Left ventricle myocardium inferior (tissue), 1 donor: ENCODE measurements around the gene BCDIN3D. TPM values are rescaled to one million over a fixed set of nuclear protein-coding genes. Genes with fewer than 3 reads are reported as not detected.
"Not testable (repeated sequence)": the region's sequence is repeated elsewhere in the genome, so short reads cannot be mapped to it uniquely, and the experiment has no call there.

Experiments
- DNase-seq: peaks from one replicate; pipeline ENCODE4 v3.0.0-alpha.2; 2020
- H3K27ac ChIP-seq: fragments of 200-600 bp; replicated peaks from 2 replicates; pipeline ENCODE4 v1.8.0; 2021
- H3K27me3 ChIP-seq: fragments of 200-600 bp; 2 replicates; pipeline ENCODE4 v1.8.0; 2021; ENCODE audit warnings: low read depth
- H3K36me3 ChIP-seq: fragments of 200-600 bp; 2 replicates; pipeline ENCODE4 v1.8.0; 2021
- H3K4me1 ChIP-seq: fragments of 200-600 bp; 2 replicates; pipeline ENCODE4 v1.8.0; 2021
- H3K4me3 ChIP-seq: fragments of 200-600 bp; 2 replicates; pipeline ENCODE4 v1.8.0; 2021; ENCODE audit warnings: mild to moderate bottlenecking, moderate library complexity
- H3K9me3 ChIP-seq: fragments of 200-600 bp; replicated peaks from 2 replicates; pipeline ENCODE4 v1.8.0; 2021
- intact Hi-C: fragments of 100-400 bp; cut with micrococcal nuclease; formaldehyde crosslinking; loops from one replicate; pipeline ENCODE4 v1.11.0; 2022
- total RNA-seq: library from RNA; stranded (reverse); fragmentation: NEBNext Ultra II Directional; extraction: Animal tissue kit (Norgen Biotek cat#: 25700); gene quantifications from one replicate; pipeline ENCODE4 v1.2.1, GENCODE V29; 2021
- TF ChIP-seq, protein P1 (sequence below): fragments of 200-600 bp; IDR thresholded peaks from 2 replicates; pipeline ENCODE4 v1.8.0; 2021; ENCODE audit warnings: antibody characterized with exemption, mild to moderate bottlenecking, borderline replicate concordance
- donor health status: DM: no; HTN: yes; CAD: no; lungs with severe emphysema.

Gene BCDIN3D
- total RNA-seq, 1 donor from 2014 or later = 2.9 TPM

DNA sequence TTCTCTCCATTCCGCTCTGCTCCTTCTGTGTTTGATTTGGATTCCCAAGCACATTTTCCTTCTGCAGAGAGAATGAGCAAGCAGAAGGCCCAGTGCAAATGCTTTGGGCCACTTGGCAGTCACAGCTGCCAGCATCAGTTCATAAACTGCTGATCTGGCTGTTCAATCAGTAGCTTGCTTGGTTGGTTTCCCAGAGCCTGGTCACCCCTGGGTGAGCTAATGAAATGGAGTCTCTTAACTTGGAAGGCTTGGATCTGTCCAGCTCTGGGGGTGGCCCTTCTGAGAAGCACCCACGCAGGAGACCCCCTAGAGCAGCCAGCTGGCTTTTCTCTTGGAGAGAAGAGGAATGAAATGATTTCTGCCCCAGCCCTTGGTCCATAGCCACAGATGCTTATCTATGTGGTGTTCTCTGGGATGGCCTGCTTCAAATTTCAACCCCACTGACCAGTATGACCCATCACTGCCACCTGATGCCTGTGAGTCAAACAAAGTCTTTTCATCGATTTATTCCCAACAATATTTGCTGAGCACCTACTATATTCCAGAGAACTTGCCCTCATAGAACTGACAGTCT is 30.5 kb upstream of the BCDIN3D start:
- no peaks in the 10 kb centered on the region for H3K36me3 ChIP-seq
- intact Hi-C loops = no loop called here
- H3K27me3 ChIP-seq = peaks cover 12% of the 10 kb centered on the region
- DNase-seq = peak; percentile 30
- no peak overlapping the region for H3K27ac ChIP-seq
- peaks cover 34% of the 10 kb centered on the region for H3K4me1 ChIP-seq
- H3K9me3 ChIP-seq = no peaks in the 10 kb centered on the region
- no peak overlapping the region for H3K4me3 ChIP-seq
- TF ChIP-seq, protein P1, sequence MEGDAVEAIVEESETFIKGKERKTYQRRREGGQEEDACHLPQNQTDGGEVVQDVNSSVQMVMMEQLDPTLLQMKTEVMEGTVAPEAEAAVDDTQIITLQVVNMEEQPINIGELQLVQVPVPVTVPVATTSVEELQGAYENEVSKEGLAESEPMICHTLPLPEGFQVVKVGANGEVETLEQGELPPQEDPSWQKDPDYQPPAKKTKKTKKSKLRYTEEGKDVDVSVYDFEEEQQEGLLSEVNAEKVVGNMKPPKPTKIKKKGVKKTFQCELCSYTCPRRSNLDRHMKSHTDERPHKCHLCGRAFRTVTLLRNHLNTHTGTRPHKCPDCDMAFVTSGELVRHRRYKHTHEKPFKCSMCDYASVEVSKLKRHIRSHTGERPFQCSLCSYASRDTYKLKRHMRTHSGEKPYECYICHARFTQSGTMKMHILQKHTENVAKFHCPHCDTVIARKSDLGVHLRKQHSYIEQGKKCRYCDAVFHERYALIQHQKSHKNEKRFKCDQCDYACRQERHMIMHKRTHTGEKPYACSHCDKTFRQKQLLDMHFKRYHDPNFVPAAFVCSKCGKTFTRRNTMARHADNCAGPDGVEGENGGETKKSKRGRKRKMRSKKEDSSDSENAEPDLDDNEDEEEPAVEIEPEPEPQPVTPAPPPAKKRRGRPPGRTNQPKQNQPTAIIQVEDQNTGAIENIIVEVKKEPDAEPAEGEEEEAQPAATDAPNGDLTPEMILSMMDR = no peak

DNA sequence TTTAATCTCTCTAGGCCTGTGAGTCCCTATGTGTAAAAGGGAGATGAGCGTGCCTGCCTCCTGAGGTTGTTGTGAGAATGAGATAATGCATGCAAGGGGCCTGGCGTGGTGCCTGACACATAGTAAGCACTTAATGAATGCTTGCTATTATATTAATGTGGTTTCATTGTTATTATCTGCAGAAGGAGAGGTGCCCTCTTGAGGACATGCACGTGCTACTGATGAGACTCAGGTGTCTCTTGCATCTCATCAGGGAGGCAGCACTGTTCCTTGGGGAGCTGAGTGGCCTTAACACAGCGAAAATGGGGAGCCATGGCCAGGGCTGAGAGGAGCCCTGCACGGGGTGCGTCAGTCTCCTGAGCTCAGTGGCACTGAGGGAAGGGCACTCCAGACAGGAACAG is 29.9 kb upstream of the BCDIN3D start:
- Histone ChIP-seq H3K4me3 (no peak overlapping the region), H3K27me3 (peaks cover 12% of the 10 kb centered on the region), H3K4me1 (peaks cover 41% of the 10 kb centered on the region), H3K36me3 (no peaks in the 10 kb centered on the region), H3K9me3 (no peaks in the 10 kb centered on the region), H3K27ac (peak overlapping the region; percentile 19)
- DNase-seq = no peak
- TF ChIP-seq, protein P1 = no peak
- intact Hi-C loops = no loop called here

GRCh38 chr12:49872381-49872780 is 29.5 kb upstream of the BCDIN3D start:
- intact Hi-C loops = no loop called here
- Histone ChIP-seq H3K9me3 (no peaks in the 10 kb centered on the region), H3K27ac (no peak overlapping the region), H3K27me3 (peaks cover 12% of the 10 kb centered on the region), H3K4me1 (peaks cover 45% of the 10 kb centered on the region), H3K36me3 (no peaks in the 10 kb centered on the region), H3K4me3 (no peak overlapping the region)
- TF ChIP-seq, protein P1 = no peak
- no peak for DNase-seq

DNA sequence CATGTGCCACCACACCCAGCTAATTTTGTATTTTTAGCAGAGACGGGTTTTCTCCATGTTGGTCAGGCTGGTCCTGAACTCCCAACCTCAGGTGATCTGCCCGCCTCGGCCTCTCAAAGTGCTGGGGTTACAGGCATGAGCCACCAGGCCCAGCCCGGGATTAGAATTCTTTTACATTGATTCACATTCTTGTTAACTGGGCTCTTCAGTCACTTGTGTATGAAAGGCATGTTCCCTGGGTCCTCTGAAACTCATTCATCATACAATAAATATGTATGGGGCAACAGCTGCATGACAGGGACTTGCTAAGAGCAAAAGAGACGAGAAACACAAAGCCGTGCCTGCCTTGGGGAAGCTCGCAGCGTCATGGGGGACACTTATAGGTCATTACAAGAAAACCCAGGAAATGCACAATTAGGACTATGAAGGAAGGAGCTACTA is 28.9 kb upstream of the BCDIN3D start:
- H3K36me3 ChIP-seq, H3K4me3 ChIP-seq, DNase-seq, H3K27ac ChIP-seq, intact Hi-C loops, H3K9me3 ChIP-seq: not testable (repeated sequence)
- Histone ChIP-seq H3K27me3 (peaks cover 12% of the 10 kb centered on the region), H3K4me1 (peaks cover 50% of the 10 kb centered on the region)

DNA sequence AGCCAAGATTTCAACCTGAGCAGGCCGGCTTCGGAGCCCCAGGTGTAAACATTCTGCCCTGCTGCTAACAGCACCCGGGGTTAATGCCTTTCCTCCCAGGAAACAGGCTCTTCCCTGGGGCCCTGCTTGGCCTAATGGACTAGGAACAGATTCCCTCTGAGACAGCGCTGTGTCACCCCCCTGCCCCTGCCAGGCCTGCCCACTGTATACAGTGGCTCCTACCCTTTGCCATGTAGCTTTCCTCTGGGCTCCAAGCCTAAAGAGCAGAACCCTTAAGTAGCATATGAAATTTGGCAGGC is 28.3 kb upstream of the BCDIN3D start:
- intact Hi-C loops = no loop called here
- peaks cover 51% of the 10 kb centered on the region for H3K4me1 ChIP-seq

More for the DNA sequence above, 28.3 kb upstream of the BCDIN3D start:
- Histone ChIP-seq H3K4me3 (no peak overlapping the region), H3K27me3 (peaks cover 13% of the 10 kb centered on the region), H3K9me3 (no peaks in the 10 kb centered on the region), H3K27ac (no peak overlapping the region), H3K36me3 (no peaks in the 10 kb centered on the region)
- no peak for DNase-seq
- TF ChIP-seq, protein P1 = no peak
